BJ (cell line): ENCODE data around the gene GATA2. TPM values are rescaled to one million over a fixed set of nuclear protein-coding genes. Genes with fewer than 3 reads are reported as not detected.

Source experiments
- CTCF ChIA-PET: fragments of 350-600 bp; formaldehyde crosslinking; extraction: SDS; loops from one replicate; lab custom pipeline; 2021; ENCODE audit warnings: antibody characterized with exemption, inconsistent platforms; lab: Yijun Ruan, JAX
- POLR2A ChIA-PET: fragments of 300-600 bp; sonication (Branson Sonifier 250); formaldehyde crosslinking; extraction: SDS; loops from one replicate; lab custom pipeline; 2021; ENCODE audit warnings: antibody characterized with exemption; lab: Charles Lee
- DNase-seq: peaks from one replicate; pipeline ENCODE4 v3.0.0-alpha.2; 2011; ENCODE audit warnings: low read depth
- H3K27me3 ChIP-seq: 2 replicates; pipeline ENCODE4 v1.6.0; 2011; ENCODE audit warnings: low read length; ENCODE audit not compliant: control insufficient read depth, insufficient read depth
- H3K36me3 ChIP-seq: 2 replicates; pipeline ENCODE4 v1.5.1; 2011; ENCODE audit warnings: low read length; ENCODE audit not compliant: control insufficient read depth, insufficient read depth
- H3K4me3 ChIP-seq: 2 replicates; pipeline ENCODE4 v1.5.1; 2011; ENCODE audit warnings: low read depth, mild to moderate bottlenecking, control low read depth, low read length
- CTCF ChIP-seq: IDR thresholded peaks from 2 replicates; pipeline ENCODE4 v1.5.1; 2011; ENCODE audit warnings: low read depth, mild to moderate bottlenecking, control low read depth, inconsistent platforms, low read length, moderate library complexity; ENCODE audit not compliant: insufficient read depth
- polyA plus RNA-seq: library from polyadenylated mRNA; depleted of rRNA; stranded (reverse); fragments of >200 nt; gene quantifications from 2 replicates; pipeline ENCODE4 v1.2.3, GENCODE V29; 2011

The GATA2 gene
- polyA plus RNA-seq, 1 experiment, result 13.4 TPM

GRCh38 chr3:128473180-128473519 lies 19.9 kb downstream of the GATA2 start:
- ChIA-PET CTCF (no interaction called here), POLR2A (no interaction called here)
- TF ChIP-seq CTCF, result no peak
- Histone ChIP-seq H3K27me3 (peaks cover 15% of the 10 kb centered on the region), H3K4me3 (no peak overlapping the region), H3K36me3 (no peaks in the 10 kb centered on the region)
- DNase-seq, result no peak

GRCh38 chr3:128472449-128473179 lies 20.4 kb downstream of the GATA2 start:
- POLR2A ChIA-PET, result no interaction called here
- DNase-seq, result no peak
- CTCF ChIA-PET, result no interaction called here
- Histone ChIP-seq H3K27me3 (peaks cover 15% of the 10 kb centered on the region), H3K36me3 (no peaks in the 10 kb centered on the region), H3K4me3 (no peak overlapping the region)
- TF ChIP-seq CTCF, result no peak

- H3K27me3 ChIP-seq, result peaks cover 15% of the 10 kb centered on the region
- CTCF ChIA-PET, result no interaction called here
- no peaks in the 10 kb centered on the region for H3K36me3 ChIP-seq
- H3K4me3 ChIP-seq, result no peak overlapping the region
- no peak for DNase-seq
- TF ChIP-seq CTCF, result no peak
- POLR2A ChIA-PET, result no interaction called here
Observed at GRCh38 chr3:128471720-128472119, 21.3 kb downstream of the GATA2 start.

GRCh38 chr3:128471110-128471509 lies 21.9 kb downstream of the GATA2 start:
- Histone ChIP-seq H3K4me3 (no peak overlapping the region), H3K27me3 (peaks cover 19% of the 10 kb centered on the region), H3K36me3 (no peaks in the 10 kb centered on the region)
- ChIA-PET CTCF (no interaction called here), POLR2A (no interaction called here)
- no peak for TF ChIP-seq CTCF
- no peak for DNase-seq

GRCh38 chr3:128470134-128470899 lies 22.7 kb downstream of the GATA2 start:
- H3K36me3 ChIP-seq, result no peaks in the 10 kb centered on the region
- DNase-seq, result no peak
- ChIA-PET POLR2A (no interaction called here), CTCF (no interaction called here)
- H3K4me3 ChIP-seq, result no peak overlapping the region
- no peak for TF ChIP-seq CTCF
- H3K27me3 ChIP-seq, result peaks cover 24% of the 10 kb centered on the region
